HFF-Myc (cell line): ENCODE data around the gene CSMD2.

Experiments used
- DNase-seq: peaks from one replicate; pipeline ENCODE4 v3.0.0-alpha.2; 2011; ENCODE audit warnings: low read depth; ENCODE audit errors: extremely low read depth
- H3K4me3 ChIP-seq: replicated peaks from 2 replicates; pipeline ENCODE4 v1.5.1; 2011; ENCODE audit warnings: low read depth, mild to moderate bottlenecking, control low read depth, low read length
- TF ChIP-seq, protein P1 (sequence below): IDR thresholded peaks from 2 replicates; pipeline ENCODE4 v1.5.1; 2012; ENCODE audit warnings: mild to moderate bottlenecking, low read depth, low read length, control low read depth; ENCODE audit errors: missing control alignments

CSMD2 gene

DNA sequence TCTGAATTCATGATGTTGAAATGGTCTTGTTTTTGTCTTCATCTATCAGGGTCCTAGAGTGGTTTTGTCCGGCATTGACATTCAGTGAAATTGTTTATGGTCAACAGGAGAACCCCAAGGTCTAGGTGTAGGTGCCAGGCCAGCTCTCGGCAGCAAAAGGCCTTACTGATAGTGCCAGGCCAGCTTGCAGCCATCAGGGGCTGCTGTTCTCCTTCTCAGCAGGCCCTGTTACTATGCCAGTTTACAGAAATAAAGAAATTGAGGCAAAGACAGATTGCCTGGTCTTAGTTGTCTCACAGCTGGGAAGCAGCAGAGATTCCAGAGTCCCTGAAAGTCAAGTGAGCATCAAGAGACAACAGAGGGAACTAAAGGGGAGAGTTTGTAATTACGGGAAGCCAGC is 289.2 kb downstream of the CSMD2 start:
- no peak overlapping the region for H3K4me3 ChIP-seq
- DNase-seq, result no peak
- TF ChIP-seq, protein P1, sequence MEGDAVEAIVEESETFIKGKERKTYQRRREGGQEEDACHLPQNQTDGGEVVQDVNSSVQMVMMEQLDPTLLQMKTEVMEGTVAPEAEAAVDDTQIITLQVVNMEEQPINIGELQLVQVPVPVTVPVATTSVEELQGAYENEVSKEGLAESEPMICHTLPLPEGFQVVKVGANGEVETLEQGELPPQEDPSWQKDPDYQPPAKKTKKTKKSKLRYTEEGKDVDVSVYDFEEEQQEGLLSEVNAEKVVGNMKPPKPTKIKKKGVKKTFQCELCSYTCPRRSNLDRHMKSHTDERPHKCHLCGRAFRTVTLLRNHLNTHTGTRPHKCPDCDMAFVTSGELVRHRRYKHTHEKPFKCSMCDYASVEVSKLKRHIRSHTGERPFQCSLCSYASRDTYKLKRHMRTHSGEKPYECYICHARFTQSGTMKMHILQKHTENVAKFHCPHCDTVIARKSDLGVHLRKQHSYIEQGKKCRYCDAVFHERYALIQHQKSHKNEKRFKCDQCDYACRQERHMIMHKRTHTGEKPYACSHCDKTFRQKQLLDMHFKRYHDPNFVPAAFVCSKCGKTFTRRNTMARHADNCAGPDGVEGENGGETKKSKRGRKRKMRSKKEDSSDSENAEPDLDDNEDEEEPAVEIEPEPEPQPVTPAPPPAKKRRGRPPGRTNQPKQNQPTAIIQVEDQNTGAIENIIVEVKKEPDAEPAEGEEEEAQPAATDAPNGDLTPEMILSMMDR, result no peak

DNA sequence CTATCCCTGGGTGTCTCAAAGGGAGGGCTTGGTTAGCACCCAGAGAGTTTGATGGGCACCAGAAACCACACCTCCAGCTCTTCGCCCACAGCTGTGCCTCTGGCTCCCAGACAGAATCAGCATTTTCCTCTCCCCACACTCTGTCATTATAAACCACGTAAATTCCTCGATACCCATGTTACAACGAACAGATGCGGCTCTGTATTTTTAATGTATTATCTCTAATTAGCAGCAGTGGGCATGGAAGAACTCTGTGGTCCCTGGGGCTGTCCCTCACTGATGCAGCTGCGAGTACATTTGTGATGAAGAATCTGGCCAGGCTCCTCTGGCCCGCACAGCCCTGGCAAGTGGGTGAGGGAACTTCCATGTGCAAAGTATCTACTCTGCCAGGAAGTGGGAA is 290.4 kb downstream of the CSMD2 start:
- no peak for DNase-seq
- TF ChIP-seq, protein P1, result no peak
- H3K4me3 ChIP-seq, result no peak overlapping the region

DNA sequence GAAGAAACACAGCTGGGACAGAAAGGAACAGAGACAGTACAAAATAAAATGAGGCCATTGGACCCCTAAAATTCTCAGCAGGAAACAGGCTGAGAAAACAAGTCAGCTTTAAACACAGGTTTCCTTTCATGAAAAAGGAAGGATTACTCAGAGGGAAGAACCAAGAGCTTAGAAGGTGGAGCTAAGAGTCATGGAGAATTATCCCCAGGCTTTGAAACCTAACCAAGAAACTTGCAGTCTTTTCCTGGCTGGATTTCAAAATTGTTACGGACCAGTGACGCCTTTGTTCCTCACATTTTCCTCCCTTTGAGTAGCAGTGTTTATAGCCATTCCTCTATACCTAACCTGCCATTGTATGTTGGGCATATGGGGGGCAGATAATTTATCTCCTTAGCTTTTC is 292.3 kb downstream of the CSMD2 start:
- no peak for DNase-seq
- H3K4me3 ChIP-seq, result no peak overlapping the region
- TF ChIP-seq, protein P1, result no peak

DNA sequence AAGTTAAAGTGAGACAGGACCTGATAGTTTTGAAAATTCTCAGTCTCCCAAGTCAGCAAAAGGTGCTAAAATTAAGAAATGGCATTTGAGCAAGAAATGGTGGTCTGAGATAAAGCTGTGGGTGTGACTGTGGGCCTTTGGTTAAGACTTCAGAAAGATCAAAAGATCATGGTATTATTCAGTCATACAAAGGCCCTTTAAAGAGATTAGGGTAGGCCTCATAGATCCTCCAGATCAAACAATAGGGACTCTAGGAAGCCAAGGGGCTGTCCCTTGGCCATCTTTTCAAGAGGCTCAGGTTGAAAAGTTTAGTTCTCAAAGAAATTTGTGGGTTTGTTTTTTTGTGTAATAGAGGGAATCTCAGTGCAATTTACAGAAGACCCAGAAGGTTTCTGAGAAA is 292.8 kb downstream of the CSMD2 start:
- no peak for DNase-seq
- H3K4me3 ChIP-seq, result no peak overlapping the region
- TF ChIP-seq, protein P1, result no peak

DNA sequence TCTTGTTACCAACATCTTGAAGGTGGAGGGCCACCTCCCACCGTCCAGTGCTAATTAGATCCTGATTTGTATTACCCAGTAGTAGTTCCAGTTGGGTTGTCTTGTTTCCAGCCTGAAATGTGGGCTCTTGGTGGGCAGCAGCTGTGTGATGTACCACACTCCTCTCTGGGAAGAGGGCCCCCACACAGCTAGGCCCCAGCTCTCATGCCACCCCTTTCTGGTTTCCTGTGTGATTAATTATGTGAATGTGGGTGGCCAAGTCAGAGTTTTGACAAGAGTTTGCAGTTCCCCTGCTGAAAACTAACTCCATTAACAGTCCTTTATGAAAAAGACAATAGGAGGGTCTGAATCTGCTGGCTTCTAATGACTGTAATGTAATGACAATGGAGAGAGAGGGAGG is 297.3 kb downstream of the CSMD2 start:
- TF ChIP-seq, protein P1, result no peak
- DNase-seq, result no peak

DNA sequence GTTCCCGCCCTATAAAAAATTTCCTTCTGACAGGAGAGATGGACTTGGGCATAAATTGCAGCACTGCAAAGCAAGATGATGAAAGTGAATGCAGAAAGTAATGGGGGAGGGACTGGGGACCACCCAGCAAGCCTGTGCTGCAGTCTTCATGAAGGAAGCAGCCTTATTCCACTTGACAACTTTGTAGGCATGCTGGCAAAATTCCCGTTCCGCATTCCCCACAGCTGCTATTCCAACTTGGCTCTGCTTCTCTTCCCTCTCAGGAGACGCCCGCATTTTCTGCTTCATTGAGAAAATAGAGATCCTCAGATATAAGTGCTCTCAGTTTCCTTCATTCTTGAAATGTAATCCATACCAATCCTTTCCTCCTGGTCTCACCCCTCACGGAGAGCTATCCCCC is 298.7 kb downstream of the CSMD2 start:
- DNase-seq, result no peak
- TF ChIP-seq, protein P1, result no peak
- H3K4me3 ChIP-seq, result no peak overlapping the region

More for the DNA sequence above, 297.3 kb downstream of the CSMD2 start:
- H3K4me3 ChIP-seq, result no peak overlapping the region
